Mucosa of stomach (tissue), 1 donor: ENCODE data around the gene CTTN.

Source experiments
- H3K27me3 ChIP-seq: one replicate; pipeline ENCODE4 v1.7.0; 2013; ENCODE audit warnings: mild to moderate bottlenecking, low read length; ENCODE audit not compliant: control insufficient read depth, insufficient read depth
- H3K36me3 ChIP-seq: one replicate; pipeline ENCODE4 v1.7.0; 2013; ENCODE audit warnings: low read length; ENCODE audit not compliant: control insufficient read depth, insufficient read depth
- H3K4me1 ChIP-seq: one replicate; pipeline ENCODE4 v1.7.0; 2013; ENCODE audit warnings: mild to moderate bottlenecking, low read length; ENCODE audit not compliant: control insufficient read depth, insufficient read depth
- H3K4me3 ChIP-seq: one replicate; pipeline ENCODE4 v1.7.0; 2013; ENCODE audit warnings: low read length
- H3K9ac ChIP-seq: one replicate; pipeline ENCODE4 v1.7.0; 2013; ENCODE audit warnings: mild to moderate bottlenecking, low read length, moderate library complexity
- H3K9me3 ChIP-seq: one replicate; pipeline ENCODE4 v1.7.0; 2013; ENCODE audit warnings: mild to moderate bottlenecking, low read length, moderate library complexity; ENCODE audit not compliant: control insufficient read depth
- donor health status: Pancreatic carcinoma.

The CTTN gene

GRCh38 chr11:70478166-70478890 lies 80.0 kb downstream of the CTTN start:
- Histone ChIP-seq H3K36me3 (no peaks in the 10 kb centered on the region), H3K4me3 (no peak overlapping the region), H3K9me3 (no peaks in the 10 kb centered on the region), H3K4me1 (peaks cover 14% of the 10 kb centered on the region), H3K27me3 (no peaks in the 10 kb centered on the region), H3K9ac (no peak overlapping the region)

GRCh38 chr11:70480711-70481110 lies 82.4 kb downstream of the CTTN start:
- no peaks in the 10 kb centered on the region for H3K9me3 ChIP-seq
- H3K27me3 ChIP-seq, result no peaks in the 10 kb centered on the region
- peaks cover 14% of the 10 kb centered on the region for H3K4me1 ChIP-seq
- no peak overlapping the region for H3K9ac ChIP-seq
- H3K4me3 ChIP-seq, result no peak overlapping the region
- no peaks in the 10 kb centered on the region for H3K36me3 ChIP-seq

- no peak overlapping the region for H3K4me3 ChIP-seq
- no peak overlapping the region for H3K9ac ChIP-seq
- no peaks in the 10 kb centered on the region for H3K36me3 ChIP-seq
- no peaks in the 10 kb centered on the region for H3K27me3 ChIP-seq
- H3K4me1 ChIP-seq, result peaks cover 14% of the 10 kb centered on the region
- no peaks in the 10 kb centered on the region for H3K9me3 ChIP-seq
Observed at GRCh38 chr11:70481625-70482528, 83.5 kb downstream of the CTTN start.

- Histone ChIP-seq H3K27me3 (no peaks in the 10 kb centered on the region), H3K4me3 (no peak overlapping the region), H3K4me1 (peaks cover 14% of the 10 kb centered on the region), H3K9ac (no peak overlapping the region), H3K9me3 (no peaks in the 10 kb centered on the region), H3K36me3 (no peaks in the 10 kb centered on the region)
Observed at GRCh38 chr11:70482529-70482917, 84.2 kb downstream of the CTTN start.

- Histone ChIP-seq H3K36me3 (no peaks in the 10 kb centered on the region), H3K4me1 (peaks cover 14% of the 10 kb centered on the region)
Observed at GRCh38 chr11:70483077-70483861, 84.9 kb downstream of the CTTN start.

GRCh38 chr11:70483917-70484316 lies 85.6 kb downstream of the CTTN start:
- Histone ChIP-seq H3K27me3 (no peaks in the 10 kb centered on the region), H3K9me3 (no peaks in the 10 kb centered on the region), H3K4me1 (peaks cover 14% of the 10 kb centered on the region), H3K9ac (no peak overlapping the region), H3K36me3 (no peaks in the 10 kb centered on the region), H3K4me3 (no peak overlapping the region)

More at GRCh38 chr11:70483077-70483861, 84.9 kb downstream of the CTTN start:
- no peak overlapping the region for H3K9ac ChIP-seq
- no peaks in the 10 kb centered on the region for H3K27me3 ChIP-seq
- no peaks in the 10 kb centered on the region for H3K9me3 ChIP-seq
- H3K4me3 ChIP-seq, result no peak overlapping the region

- Histone ChIP-seq H3K36me3 (no peaks in the 10 kb centered on the region), H3K27me3 (no peaks in the 10 kb centered on the region), H3K4me3 (no peak overlapping the region), H3K9me3 (no peaks in the 10 kb centered on the region), H3K9ac (no peak overlapping the region), H3K4me1 (peaks cover 14% of the 10 kb centered on the region)
Observed at GRCh38 chr11:70485326-70486025, 87.1 kb downstream of the CTTN start.

- Histone ChIP-seq H3K36me3 (no peaks in the 10 kb centered on the region), H3K27me3 (no peaks in the 10 kb centered on the region), H3K4me1 (peaks cover 14% of the 10 kb centered on the region), H3K9me3 (peaks cover 1% of the 10 kb centered on the region), H3K4me3 (no peak overlapping the region), H3K9ac (no peak overlapping the region)
Observed at GRCh38 chr11:70486026-70486415, 87.7 kb downstream of the CTTN start.
